Measurements from ENCODE around the gene MARCKS. TPM values are rescaled to one million over a fixed set of nuclear protein-coding genes. Genes with fewer than 3 reads are reported as not detected.

MARCKS gene
- total RNA-seq, 8 experiments from 2014 or later: 20.8 to 281 (median 152) TPM

GRCh38 chr6:113855500-113856374 lies 1.4 kb upstream of the MARCKS start:
- 0 to 11% (median 0%) methylated on average over 1 to 16 of the region's 27 CpGs; no CpG with 5 or more reads in 1 of the 10 experiments for WGBS, 10 experiments
- no peak for ATAC-seq (replicated peaks in 6 of 8)
- H3K4me3 ChIP-seq: peak overlapping the region; percentile 71 to 96 (median 75)
- in situ Hi-C loops (cut with MboI; ENCODE audit: low pct_unique_long_range_greater_than_20kb in 2 of 9, low sequenced_read_pairs in 9 of 9, unreplicated experiment in 9 of 9): loop anchor here in 5 of 9 experiments (25.0 kb wide), 6 partner anchors 268 to 1518 kb away; partner anchors contain the start of gene RFPL4B (in 1 of the 5)
- H3K27ac ChIP-seq: peak overlapping the region; percentile 99
- no peaks in the 10 kb centered on the region for H3K4me1 ChIP-seq (replicated peaks in 1 of 2)

GRCh38 chr6:113856375-113856624 lies 845 bp upstream of the MARCKS start:
- H3K4me3 ChIP-seq: peak overlapping the region; percentile 71 to 96 (median 75)
- WGBS, 10 experiments: 0 to 4% (median 1%) methylated on average over 3 to 10 of the region's 10 CpGs; no CpG with 5 or more reads in 2 of the 10 experiments
- H3K27ac ChIP-seq: peak overlapping the region; percentile 99
- no peaks in the 10 kb centered on the region for H3K4me1 ChIP-seq (replicated peaks in 1 of 2)
- in situ Hi-C loops (cut with MboI; ENCODE audit: low pct_unique_long_range_greater_than_20kb in 2 of 9, low sequenced_read_pairs in 9 of 9, unreplicated experiment in 9 of 9): loop anchor here in 5 of 9 experiments (25.0 kb wide), 6 partner anchors 269 to 1519 kb away; partner anchors contain the start of gene RFPL4B (in 1 of the 5)
- ATAC-seq (replicated peaks in 6 of 8): no peak

- in situ Hi-C loops (cut with MboI; ENCODE audit: low pct_unique_long_range_greater_than_20kb in 2 of 9, low sequenced_read_pairs in 9 of 9, unreplicated experiment in 9 of 9): loop anchor here in 5 of 9 experiments (25.0 kb wide), 6 partner anchors 271 to 1521 kb away; partner anchors contain the start of gene RFPL4B (in 1 of the 5)
- 0 to 3% (median 0%) methylated on average over 1 to 28 of the region's 43 CpGs; no CpG with 5 or more reads in 3 of the 10 experiments for WGBS, 10 experiments
- Histone ChIP-seq H3K4me3 (peak overlapping the region; percentile 71 to 96 (median 75)), H3K4me1 (replicated peaks in 1 of 2) (peaks cover 0 to 6% of the 10 kb centered on the region in 2 donors), H3K27ac (peak overlapping the region; percentile 99)
- peak in 3 of 8 experiments; percentile 1 to 2 (median 2) for ATAC-seq (replicated peaks in 6 of 8)
These were observed 673 bp downstream of the MARCKS start for GRCh38 chr6:113857556-113858479.

GRCh38 chr6:113858480-113859348 lies 1.6 kb downstream of the MARCKS start:
- in situ Hi-C loops (cut with MboI; ENCODE audit: low pct_unique_long_range_greater_than_20kb in 2 of 9, low sequenced_read_pairs in 9 of 9, unreplicated experiment in 9 of 9): loop anchor here in 5 of 9 experiments (25.0 kb wide), 6 partner anchors 271 to 1521 kb away; partner anchors contain the start of gene RFPL4B (in 1 of the 5)
- peaks cover 0 to 8% of the 10 kb centered on the region in 2 donors for H3K4me1 ChIP-seq (replicated peaks in 1 of 2)
- ATAC-seq (replicated peaks in 6 of 8): peak; percentile 60 to 76 (median 72)
- 0 to 1% (median 0%) methylated on average over 7 to 27 of the region's 67 CpGs; no CpG with 5 or more reads in 5 of the 10 experiments for WGBS, 10 experiments
- H3K4me3 ChIP-seq: peak overlapping the region; percentile 71 to 96 (median 75)
- H3K27ac ChIP-seq: peak overlapping the region; percentile 99

GRCh38 chr6:113859349-113860180 lies 2.4 kb downstream of the MARCKS start:
- peak in 4 of 8 experiments; percentile 0 to 2 (median 1) for ATAC-seq (replicated peaks in 6 of 8)
- peak overlapping the region; percentile 68 to 99 for H3K27ac ChIP-seq
- 0 to 1% (median 0%) methylated on average over 2 to 46 of the region's 90 CpGs; no CpG with 5 or more reads in 7 of the 10 experiments for WGBS, 10 experiments
- peak overlapping the region; percentile 71 to 96 (median 75) for H3K4me3 ChIP-seq
- in situ Hi-C loops (cut with MboI; ENCODE audit: low pct_unique_long_range_greater_than_20kb in 2 of 9, low sequenced_read_pairs in 9 of 9, unreplicated experiment in 9 of 9): loop anchor here in 5 of 9 experiments (25.0 kb wide), 6 partner anchors 272 to 1522 kb away; partner anchors contain the start of gene RFPL4B (in 1 of the 5)
- H3K4me1 ChIP-seq (replicated peaks in 1 of 2): peaks cover 0 to 8% of the 10 kb centered on the region in 2 donors

GRCh38 chr6:113860181-113860955 lies 3.2 kb downstream of the MARCKS start:
- H3K4me3 ChIP-seq: peak overlapping the region; percentile 71 to 96 (median 75)
- H3K4me1 ChIP-seq (replicated peaks in 1 of 2): peaks cover 0 to 8% of the 10 kb centered on the region in 2 donors
- in situ Hi-C loops (cut with MboI; ENCODE audit: low pct_unique_long_range_greater_than_20kb in 2 of 9, low sequenced_read_pairs in 9 of 9, unreplicated experiment in 9 of 9): loop anchor here in 5 of 9 experiments (25.0 kb wide), 6 partner anchors 273 to 1523 kb away; partner anchors contain the start of gene RFPL4B (in 1 of the 5)
- ATAC-seq (replicated peaks in 6 of 8): no peak
- 4 to 100% (median 33%) methylated on average over 1 to 7 of the region's 56 CpGs; no CpG with 5 or more reads in 2 of the 10 experiments for WGBS, 10 experiments
- peak overlapping the region; percentile 68 to 99 for H3K27ac ChIP-seq

- Histone ChIP-seq H3K4me3 (peak overlapping the region; percentile 15 to 29 (median 23)), H3K4me1 (replicated peaks in 1 of 2) (peaks cover 0 to 8% of the 10 kb centered on the region in 2 donors), H3K27ac (no peak overlapping the region)
- ATAC-seq (replicated peaks in 6 of 8): no peak
- in situ Hi-C loops (cut with MboI; ENCODE audit: low pct_unique_long_range_greater_than_20kb in 2 of 9, low sequenced_read_pairs in 9 of 9, unreplicated experiment in 9 of 9): loop anchor here in 5 of 9 experiments (25.0 kb wide), 6 partner anchors 275 to 1525 kb away; partner anchors contain the start of gene RFPL4B (in 1 of the 5)
These were observed 5.0 kb downstream of the MARCKS start for GRCh38 chr6:113862112-113862511.

GRCh38 chr6:113870917-113871316 lies 13.8 kb downstream of the MARCKS start:
- H3K4me3 ChIP-seq: no peak overlapping the region
- no peak for ATAC-seq (replicated peaks in 6 of 8)
- WGBS, 10 experiments: 77 to 100% (median 100%) methylated on average over 2 of the region's 2 CpGs; no CpG with 5 or more reads in 5 of the 10 experiments
- H3K27ac ChIP-seq: no peak overlapping the region
- in situ Hi-C loops (cut with MboI; ENCODE audit: low pct_unique_long_range_greater_than_20kb in 2 of 9, low sequenced_read_pairs in 9 of 9, unreplicated experiment in 9 of 9): loop anchor here in 5 of 9 experiments (25.0 kb wide), 6 partner anchors 284 to 1534 kb away; partner anchors contain the start of gene RFPL4B (in 1 of the 5)
- H3K4me1 ChIP-seq (replicated peaks in 1 of 2): no peaks in the 10 kb centered on the region

- WGBS, 10 experiments: 62 to 97% (median 90%) methylated on average over 2 to 3 of the region's 3 CpGs
- in situ Hi-C loops (cut with MboI; ENCODE audit: low pct_unique_long_range_greater_than_20kb in 2 of 9, low sequenced_read_pairs in 9 of 9, unreplicated experiment in 9 of 9): loop anchor here in 5 of 9 experiments (25.0 kb wide), 6 partner anchors 285 to 1535 kb away; partner anchors contain the start of gene RFPL4B (in 1 of the 5)
- Histone ChIP-seq H3K27ac (no peak overlapping the region), H3K4me1 (replicated peaks in 1 of 2) (no peaks in the 10 kb centered on the region), H3K4me3 (no peak overlapping the region)
- ATAC-seq (replicated peaks in 6 of 8): no peak
These were observed 14.8 kb downstream of the MARCKS start for GRCh38 chr6:113871975-113872374.

- in situ Hi-C loops (cut with MboI; ENCODE audit: low pct_unique_long_range_greater_than_20kb in 2 of 9, low sequenced_read_pairs in 9 of 9, unreplicated experiment in 9 of 9): loop anchor here in 5 of 9 experiments (25.0 kb wide), 6 partner anchors 286 to 1536 kb away; partner anchors contain the start of gene RFPL4B (in 1 of the 5)
- Histone ChIP-seq H3K4me1 (replicated peaks in 1 of 2) (no peaks in the 10 kb centered on the region), H3K4me3 (no peak overlapping the region), H3K27ac (no peak overlapping the region)
- ATAC-seq (replicated peaks in 6 of 8): no peak
- WGBS, 10 experiments: 52 to 100% (median 88%) methylated on average over 1 to 8 of the region's 8 CpGs; no CpG with 5 or more reads in 1 of the 10 experiments
These were observed 16.0 kb downstream of the MARCKS start for GRCh38 chr6:113873043-113873667.
